SU-DHL-6 (cell line): ENCODE data around the gene MBD3.

Source experiments
- H2AFZ ChIP-seq: fragments of 200-600 bp; sonication (generic); 2 replicates; pipeline ENCODE4 v1.6.1; 2014; ENCODE audit warnings: low read depth, mild to moderate bottlenecking, moderate library complexity, mixed read lengths, antibody characterized with exemption, low read length; ENCODE audit not compliant: severe bottlenecking
- H3F3A ChIP-seq: fragments of 200-600 bp; shearing (Covaris generic); 2 replicates; pipeline ENCODE4 v1.6.0; 2016; ENCODE audit warnings: antibody characterized with exemption, mild to moderate bottlenecking; ENCODE audit not compliant: insufficient read depth
- H3K27ac ChIP-seq: fragments of 200-600 bp; sonication (generic); 2 replicates; pipeline ENCODE4 v1.5.1; 2016; ENCODE audit warnings: low read depth, mild to moderate bottlenecking, low read length, moderate library complexity, mixed read lengths
- H3K27me3 ChIP-seq: fragments of 200-600 bp; sonication (generic), shearing (Covaris generic); 2 replicates; pipeline ENCODE4 v1.6.0; 2014; ENCODE audit warnings: mild to moderate bottlenecking, low read length
- H3K36me3 ChIP-seq: fragments of 200-600 bp; sonication (generic); 2 replicates; pipeline ENCODE4 v1.6.1; 2014; ENCODE audit warnings: mild to moderate bottlenecking, low read length, mixed read lengths
- H3K4me2 ChIP-seq: fragments of 300-600, 200-600 bp; shearing (Covaris generic), sonication (generic); 2 replicates; pipeline ENCODE4 v1.6.0; 2014; ENCODE audit warnings: low read length, low read depth, mild to moderate bottlenecking; ENCODE audit not compliant: poor library complexity, severe bottlenecking
- H3K4me3 ChIP-seq: fragments of 200-600 bp; sonication (generic); 2 replicates; pipeline ENCODE4 v1.5.1; 2014; ENCODE audit warnings: antibody characterized with exemption, low read length, mild to moderate bottlenecking, mixed read lengths; ENCODE audit not compliant: insufficient read depth, poor library complexity, severe bottlenecking
- H3K79me2 ChIP-seq: fragments of 200-600 bp; sonication (generic); 2 replicates; pipeline ENCODE4 v1.6.1; 2014; ENCODE audit warnings: mild to moderate bottlenecking, low read length, moderate library complexity; ENCODE audit not compliant: insufficient read depth
- H3K9ac ChIP-seq: fragments of 200-600 bp; sonication (generic); 2 replicates; pipeline ENCODE4 v1.7.0; 2014; ENCODE audit warnings: mild to moderate bottlenecking, low read length
- H3K9me2 ChIP-seq: fragments of 200-600 bp; sonication (generic); replicated peaks from 2 replicates; pipeline ENCODE4 v1.6.1; 2014; ENCODE audit warnings: low read length; ENCODE audit not compliant: insufficient read depth
- H3K9me3 ChIP-seq: fragments of 200-600 bp; sonication (generic); 2 replicates; pipeline ENCODE4 v1.6.1; 2014; ENCODE audit warnings: low read length, mixed read lengths; ENCODE audit not compliant: insufficient read depth
- H4K20me1 ChIP-seq: fragments of 200-600 bp; sonication (generic); 2 replicates; pipeline ENCODE4 v1.6.1; 2014; ENCODE audit warnings: low read depth, mild to moderate bottlenecking, antibody characterized with exemption, low read length, moderate library complexity, mixed read lengths
- CTCF ChIP-seq: fragments of 200-600 bp; sonication (generic); IDR thresholded peaks from one replicate; pipeline ENCODE4 v1.5.1; 2017; ENCODE audit warnings: antibody characterized with exemption, mild to moderate bottlenecking, low read length, moderate library complexity; ENCODE audit not compliant: insufficient read depth, poor library complexity, severe bottlenecking
- EZH2phosphoT487 ChIP-seq: fragments of 200-600 bp; sonication (generic), shearing (Covaris generic); conservative IDR thresholded peaks from 2 replicates; pipeline ENCODE4 v1.6.1; 2018; ENCODE audit warnings: mild to moderate bottlenecking, antibody characterized with exemption, low read length, moderate library complexity, mixed read lengths

MBD3 gene

GRCh38 chr19:1590641-1591397, 1.8 kb downstream of the MBD3 start:
- H3F3A ChIP-seq: peaks cover 23% of the 10 kb centered on the region
- H4K20me1 ChIP-seq: peaks cover 7% of the 10 kb centered on the region; the same call in 1 of the 2 replicates
- peak overlapping the region; percentile 96 for H3K27ac ChIP-seq
- peak overlapping the region; percentile 90 for H3K4me2 ChIP-seq
- peak overlapping the region; percentile 100 for H3K4me3 ChIP-seq
- no peak overlapping the region for H2AFZ ChIP-seq
- peaks cover 4% of the 10 kb centered on the region; the same call in 1 of the 2 replicates for H3K36me3 ChIP-seq
- H3K27me3 ChIP-seq: no peaks in the 10 kb centered on the region
- H3K9me3 ChIP-seq: no peaks in the 10 kb centered on the region
- peaks cover 60% of the 10 kb centered on the region for H3K79me2 ChIP-seq
- H3K9ac ChIP-seq: peak overlapping the region; percentile 100
- H3K9me2 ChIP-seq: no peaks in the 10 kb centered on the region
- TF ChIP-seq CTCF: no peak
- TF ChIP-seq EZH2phosphoT487: no peak

GRCh38 chr19:1587872-1588271, 4.8 kb downstream of the MBD3 start:
- H2AFZ ChIP-seq: no peak overlapping the region
- no peak overlapping the region for H3K9ac ChIP-seq
- no peaks in the 10 kb centered on the region for H3K9me3 ChIP-seq
- peaks cover 7% of the 10 kb centered on the region; the same call in 1 of the 2 replicates for H4K20me1 ChIP-seq
- peaks cover 9% of the 10 kb centered on the region; the same call in 1 of the 2 replicates for H3K36me3 ChIP-seq
- TF ChIP-seq EZH2phosphoT487: no peak
- H3K9me2 ChIP-seq: no peaks in the 10 kb centered on the region
- H3K27me3 ChIP-seq: no peaks in the 10 kb centered on the region
- H3K4me2 ChIP-seq: no peak overlapping the region
- H3K4me3 ChIP-seq: no peak overlapping the region
- peaks cover 15% of the 10 kb centered on the region for H3F3A ChIP-seq
- H3K79me2 ChIP-seq: peaks cover 68% of the 10 kb centered on the region
- H3K27ac ChIP-seq: no peak overlapping the region

GRCh38 chr19:1585243-1585580, 7.5 kb downstream of the MBD3 start:
- H3K4me2 ChIP-seq: no peak overlapping the region
- H3K4me3 ChIP-seq: no peak overlapping the region
- peaks cover 7% of the 10 kb centered on the region; the same call in 1 of the 2 replicates for H3K36me3 ChIP-seq
- no peaks in the 10 kb centered on the region for H3K9me3 ChIP-seq
- peaks cover 4% of the 10 kb centered on the region; the same call in 1 of the 2 replicates for H4K20me1 ChIP-seq
- no peaks in the 10 kb centered on the region for H3K27me3 ChIP-seq
- H3K9me2 ChIP-seq: no peaks in the 10 kb centered on the region
- H3K9ac ChIP-seq: no peak overlapping the region
- TF ChIP-seq EZH2phosphoT487 (no peak), CTCF (no peak)
- peaks cover 49% of the 10 kb centered on the region for H3K79me2 ChIP-seq
- H2AFZ ChIP-seq: no peak overlapping the region
- no peak overlapping the region for H3K27ac ChIP-seq
- H3F3A ChIP-seq: no peaks in the 10 kb centered on the region
